NOMO-1 treated with dmso at 0.1 percent for 144 hours (cell line): ENCODE results near the gene MBD2.
"Not testable (repeated sequence)": the region's sequence is repeated elsewhere in the genome, so short reads cannot be mapped to it uniquely, and the experiment has no call there.

Source experiments
- DNase-seq: peaks from one replicate; lab custom pipeline; 2025; ENCODE audit not compliant: unreplicated experiment; lab: John Stamatoyannopoulos, UW

MBD2 gene

DNA sequence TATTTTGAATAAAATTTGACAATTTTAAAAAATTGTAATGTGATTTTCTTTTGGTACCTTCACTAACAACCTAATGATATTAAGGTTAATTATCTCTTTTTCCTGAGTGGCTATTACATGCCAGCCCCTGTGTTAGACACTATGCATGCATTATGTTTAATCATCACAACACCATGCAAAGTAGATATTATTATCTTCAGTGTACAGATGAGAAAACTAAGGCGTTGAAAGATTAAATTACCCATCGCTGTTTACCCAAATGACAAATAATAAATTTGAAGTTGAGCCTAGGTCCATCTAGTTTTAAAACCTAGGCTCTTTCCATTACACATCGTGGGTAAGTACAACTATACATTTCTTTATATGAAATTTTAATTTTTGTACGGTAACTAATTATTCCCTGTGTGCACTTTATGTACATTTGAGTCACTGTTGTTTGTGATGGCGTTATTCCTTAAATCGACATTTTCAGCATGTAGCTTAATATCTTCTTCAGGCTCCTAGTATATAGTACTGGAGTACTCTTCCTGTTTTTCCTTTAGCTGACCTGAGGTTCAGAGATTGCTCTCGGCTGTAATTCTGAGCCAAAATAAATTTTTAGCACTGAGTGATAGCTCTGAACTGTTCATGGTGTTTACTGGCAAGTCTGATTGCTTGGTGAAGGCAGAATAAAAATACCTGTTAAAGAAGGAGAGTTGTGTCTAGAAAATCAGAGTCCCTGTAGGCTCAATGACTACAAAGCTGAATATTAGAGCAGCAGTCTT, 13.9 kb upstream of the MBD2 start:
- DNase-seq = no peak

DNA sequence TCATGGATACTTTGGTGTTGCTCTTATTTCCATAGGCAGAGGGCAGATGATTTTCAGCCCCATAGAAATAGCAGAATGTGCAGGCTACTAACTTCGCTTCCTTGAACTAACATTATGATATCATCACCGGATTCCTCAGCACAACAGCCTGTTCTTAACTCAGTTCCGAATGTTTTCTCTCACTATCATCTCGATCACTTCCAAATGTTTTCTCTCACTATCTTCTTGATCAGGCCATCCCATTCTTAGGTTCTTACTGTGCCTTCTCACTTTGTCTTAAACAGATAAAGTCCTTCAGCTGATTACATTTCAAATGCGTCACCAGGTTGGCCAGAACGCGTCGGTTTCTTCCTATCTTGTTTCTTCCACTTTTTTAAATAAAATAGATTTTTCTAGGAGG, 11.4 kb upstream of the MBD2 start:
- no peak for DNase-seq

DNA sequence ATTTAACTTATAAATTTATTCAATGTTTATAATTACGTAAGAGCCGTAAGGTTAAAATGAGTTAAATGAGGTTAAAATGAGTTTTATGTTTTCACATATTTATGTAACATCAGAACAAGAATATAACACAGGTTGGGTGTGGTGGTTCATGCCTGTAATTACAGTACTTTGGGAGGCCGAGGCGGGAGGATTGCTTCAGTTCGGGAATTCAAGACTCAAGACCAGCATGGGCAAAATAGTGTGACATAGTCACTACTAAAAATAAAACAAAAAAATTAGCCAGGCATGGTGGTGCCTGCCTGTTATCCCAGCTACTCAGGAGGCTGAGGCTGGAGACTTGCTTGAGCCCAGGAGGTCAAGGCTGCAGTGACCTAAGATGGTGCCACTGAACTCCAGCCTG, 9.3 kb upstream of the MBD2 start:
- no peak for DNase-seq

DNA sequence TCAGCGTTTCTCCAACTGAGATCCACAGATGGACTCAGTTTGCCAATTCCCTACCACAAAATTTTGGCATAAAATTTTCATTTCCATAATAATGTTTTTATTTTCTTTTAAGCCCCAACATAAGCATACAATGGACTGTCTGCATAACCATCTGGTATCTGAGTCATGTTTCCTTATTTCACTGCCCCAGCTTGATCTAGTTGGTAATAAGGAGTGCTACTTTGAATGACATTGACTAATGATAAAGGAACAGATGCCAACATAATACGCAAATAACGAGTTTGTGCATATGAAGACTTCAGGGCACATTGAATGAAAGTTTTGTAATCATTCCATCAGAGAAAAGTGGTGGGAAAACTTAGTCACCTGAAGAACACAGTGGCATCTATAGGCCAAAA, 8.8 kb upstream of the MBD2 start:
- DNase-seq = no peak

DNA sequence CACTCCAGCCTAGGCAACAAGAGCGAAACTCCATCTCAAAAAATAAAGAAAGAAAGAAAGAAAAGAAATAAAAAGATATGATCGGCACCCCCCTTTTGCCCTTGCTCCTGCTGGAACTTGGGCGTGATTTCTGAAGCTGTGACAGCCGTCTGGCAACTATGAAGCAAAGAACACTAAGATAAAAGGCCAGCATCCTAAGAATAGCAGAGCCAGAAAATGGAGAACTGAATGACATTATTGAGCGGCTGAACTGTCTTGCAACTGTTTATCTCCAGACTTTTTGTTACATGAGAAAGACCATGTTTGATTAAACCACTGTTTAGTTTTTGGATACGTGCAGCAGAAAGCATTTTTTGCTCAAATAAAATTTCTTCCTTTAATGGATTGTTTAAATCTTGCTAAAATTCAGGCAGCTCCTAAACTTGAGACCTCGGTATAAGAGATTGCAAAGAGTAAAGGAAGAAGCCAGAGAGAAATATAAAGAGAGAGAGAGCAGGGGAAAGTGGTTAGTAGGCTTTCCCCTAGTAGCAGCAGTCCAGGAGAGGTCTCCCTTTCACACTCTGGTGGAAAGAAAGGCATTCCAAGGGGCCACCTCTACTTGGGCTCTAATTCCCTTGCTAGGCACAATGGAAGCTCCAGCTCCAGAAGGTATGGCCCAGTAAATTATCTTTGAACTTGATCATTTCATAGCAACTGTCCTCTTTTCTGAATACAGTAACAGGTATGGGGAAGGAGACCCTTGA, 8.2 kb upstream of the MBD2 start:
- no peak for DNase-seq

DNA sequence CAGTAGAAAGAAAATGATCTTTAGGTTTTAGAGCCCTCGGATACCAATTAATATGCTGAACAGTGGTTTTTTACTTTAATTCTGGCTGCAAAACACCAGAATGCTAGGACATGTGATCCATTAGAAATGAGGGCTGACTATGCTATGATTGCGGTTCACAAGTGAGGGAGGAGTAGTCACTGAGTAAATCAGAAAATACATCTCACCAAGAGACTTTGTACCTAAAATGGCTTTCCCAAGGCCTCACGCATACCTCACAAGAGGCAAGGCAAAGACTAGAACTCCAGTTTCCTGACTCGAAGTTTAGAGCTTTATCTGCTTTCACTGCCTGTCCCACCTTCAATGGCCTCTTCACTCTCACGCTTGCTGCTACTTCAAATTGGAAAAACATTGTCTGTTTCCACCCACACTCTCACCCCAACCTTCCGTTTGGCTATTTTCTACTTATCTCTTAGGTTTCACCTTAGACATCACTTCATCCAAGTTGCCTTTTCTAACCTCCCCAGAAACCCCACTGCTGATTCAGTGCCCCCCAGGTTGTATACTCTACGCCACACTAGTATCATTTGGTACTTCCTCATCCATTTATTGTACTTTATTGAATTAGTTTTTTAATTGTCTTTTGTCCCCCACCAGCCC, 5.1 kb upstream of the MBD2 start:
- no peak for DNase-seq

DNA sequence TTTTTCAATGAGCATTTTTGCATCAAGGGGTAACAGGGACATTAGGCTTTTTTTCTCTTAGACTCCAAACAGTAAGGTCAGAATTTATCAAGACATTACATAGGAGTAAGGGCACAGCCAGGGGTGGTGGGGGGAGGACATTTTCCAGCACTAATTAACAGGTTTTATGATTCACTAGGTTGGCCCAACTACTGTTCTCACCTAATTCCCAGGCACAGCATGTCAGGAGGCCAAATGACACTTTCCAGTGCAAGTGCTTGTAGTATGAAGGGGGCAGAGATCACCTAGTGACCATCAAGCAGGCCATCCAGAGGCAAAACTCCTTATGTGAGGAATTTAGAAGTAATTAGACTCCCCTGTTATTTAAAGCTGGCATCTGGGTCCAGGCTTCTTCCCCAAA, 3.9 kb upstream of the MBD2 start:
- DNase-seq = no peak

DNA sequence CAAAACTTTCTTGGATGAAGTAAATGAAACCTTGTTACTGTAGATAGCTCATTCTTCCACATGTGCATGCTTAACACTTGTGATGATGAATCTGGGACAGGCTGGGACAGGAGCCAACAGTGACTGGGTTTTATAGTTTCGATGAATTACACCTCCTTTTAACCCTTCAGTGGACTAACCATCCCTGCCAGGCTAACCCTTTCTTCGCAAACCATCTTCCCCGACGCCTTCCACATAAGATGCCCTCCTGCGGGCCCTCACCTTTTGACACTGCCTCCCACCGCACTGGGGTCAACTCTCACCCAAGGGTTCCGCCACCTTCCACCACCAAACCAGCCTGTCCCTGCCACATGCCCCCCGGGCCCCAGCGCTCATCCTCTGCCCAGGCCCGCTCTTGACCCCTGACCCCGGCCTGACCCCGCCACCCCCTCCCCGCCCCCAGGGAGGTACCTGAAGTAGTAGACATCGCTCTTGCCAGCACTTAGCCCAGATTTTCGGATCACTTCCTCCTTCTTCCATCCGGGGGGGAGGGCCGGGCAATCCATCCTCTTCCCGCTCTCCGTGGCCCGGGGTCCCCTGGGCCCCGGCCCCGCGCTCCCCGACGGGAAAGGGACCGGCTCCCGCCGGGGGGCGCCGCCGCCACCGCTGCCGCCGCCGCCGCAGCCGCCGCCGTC, 764 bp downstream of the MBD2 start:
- peak; percentile 28 for DNase-seq

DNA sequence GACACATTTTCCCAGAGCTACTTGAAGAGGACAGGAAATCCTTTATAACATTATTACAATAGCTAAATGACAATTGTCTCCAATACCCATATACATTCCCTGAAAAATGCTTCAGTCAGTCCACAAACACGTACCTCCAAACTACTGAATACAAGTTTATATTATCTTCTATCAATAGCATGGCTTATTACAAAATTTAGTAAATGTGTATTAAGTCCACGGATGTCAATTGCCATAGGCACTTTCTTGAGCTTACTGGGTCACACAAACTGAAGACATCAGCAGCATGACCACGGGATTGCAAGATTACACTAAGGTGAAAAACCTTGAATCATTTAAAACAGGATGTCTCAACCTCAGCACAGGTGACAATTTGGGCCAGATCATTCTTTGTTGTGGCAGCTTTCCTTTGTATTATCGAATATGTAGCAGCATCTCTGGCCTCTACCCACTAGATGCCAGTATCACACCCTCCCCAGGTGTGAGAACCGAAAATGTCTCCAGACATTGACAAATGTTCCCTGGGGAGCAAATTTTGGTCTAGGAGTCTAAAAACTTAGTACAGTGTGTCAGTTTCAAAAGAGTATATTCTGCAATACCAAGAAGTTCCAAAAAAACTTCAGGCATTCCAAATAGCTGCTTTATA, 1.4 kb downstream of the MBD2 start:
- no peak for DNase-seq

DNA sequence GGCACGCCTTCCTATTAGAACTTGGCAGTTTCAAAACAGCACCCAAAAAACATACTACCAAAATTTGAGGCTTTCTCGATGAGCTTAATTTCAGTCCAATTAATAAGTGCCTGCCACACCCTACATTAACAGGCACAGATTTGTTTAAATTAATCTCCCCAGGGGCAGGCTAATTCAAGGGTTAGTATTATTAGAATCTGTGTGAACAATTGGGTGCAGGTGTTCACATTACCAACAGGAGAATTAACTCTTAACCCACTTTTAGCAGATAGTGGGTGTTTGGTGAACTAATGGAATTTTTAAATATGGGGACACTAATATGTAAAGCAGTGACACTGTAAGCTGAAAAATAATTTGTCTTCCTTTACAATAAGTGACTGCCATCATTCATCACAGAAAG, 4.1 kb downstream of the MBD2 start:
- no peak for DNase-seq

DNA sequence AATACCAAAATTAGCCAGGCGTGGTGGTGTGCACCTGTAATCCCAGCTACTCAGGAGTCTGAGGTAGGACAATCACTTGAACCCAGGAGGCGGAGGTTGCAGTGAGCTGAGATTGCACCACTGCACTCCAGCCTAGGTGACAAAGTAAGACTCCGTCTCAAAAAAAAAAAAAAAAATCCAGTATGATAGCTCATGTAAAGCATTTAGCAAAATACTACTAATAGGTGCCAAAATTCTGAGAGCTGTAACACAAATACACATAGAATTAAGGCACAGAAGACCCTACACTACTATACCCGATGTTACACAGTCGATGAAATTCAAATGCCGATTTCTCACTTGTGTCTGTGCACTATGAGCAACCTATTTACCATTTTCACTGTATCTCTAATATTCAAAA, 5.7 kb downstream of the MBD2 start:
- DNase-seq = not testable (repeated sequence)

DNA sequence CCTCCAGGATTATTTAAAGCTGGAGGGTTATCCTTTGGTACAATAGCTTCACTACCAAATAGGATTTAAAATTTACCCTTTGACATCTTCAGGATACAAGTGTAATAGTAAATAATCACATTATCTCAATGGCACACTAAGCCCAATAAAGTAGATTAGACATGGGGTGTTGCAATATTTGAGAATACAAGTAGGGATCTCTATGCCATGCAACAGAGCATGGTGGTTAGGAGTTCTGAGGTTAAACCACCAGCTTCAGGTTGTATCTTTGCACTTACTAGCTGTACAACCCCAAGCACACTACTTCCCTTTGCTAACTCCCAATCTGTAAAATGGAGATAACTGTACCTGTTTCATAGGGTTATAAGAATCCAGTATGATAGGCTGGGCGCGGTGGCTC, 6.2 kb downstream of the MBD2 start:
- no peak for DNase-seq

DNA sequence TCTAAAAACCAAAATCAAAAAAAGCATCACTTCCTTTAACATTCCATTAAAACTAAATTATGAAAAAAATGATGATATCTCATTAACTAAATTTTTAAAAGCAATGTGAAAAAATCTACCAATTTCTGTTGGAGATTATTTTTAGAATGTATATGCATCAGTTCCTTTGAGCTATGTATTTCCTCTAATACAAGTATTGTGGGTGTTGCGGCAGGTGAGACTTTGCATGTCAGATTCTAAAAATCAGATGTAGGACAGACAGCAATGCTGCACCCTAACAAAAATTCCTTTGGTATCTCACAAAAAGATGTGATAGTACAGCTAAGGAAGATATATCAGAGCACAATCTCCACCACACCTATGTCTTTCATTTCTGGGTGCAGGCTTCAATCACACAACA, 6.8 kb downstream of the MBD2 start:
- no peak for DNase-seq

DNA sequence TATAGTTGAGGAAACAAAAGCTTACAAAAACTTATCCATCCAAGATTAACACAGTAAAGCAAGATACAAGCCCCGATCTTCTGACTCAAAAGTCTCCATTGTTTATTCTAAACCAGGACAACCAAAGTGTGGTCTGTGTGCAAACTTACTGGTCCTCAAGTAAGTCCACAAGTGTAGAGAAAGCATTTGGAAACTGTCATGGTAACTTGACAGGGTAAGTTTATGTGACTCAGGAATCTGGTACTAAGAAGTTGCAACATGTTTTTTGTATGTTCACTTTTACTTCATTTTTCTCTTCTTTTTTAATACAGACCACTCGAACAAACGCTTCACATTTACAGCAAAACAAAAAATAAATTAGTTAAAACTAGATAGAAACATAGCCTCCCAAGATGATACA, 9.4 kb downstream of the MBD2 start:
- no peak for DNase-seq

DNA sequence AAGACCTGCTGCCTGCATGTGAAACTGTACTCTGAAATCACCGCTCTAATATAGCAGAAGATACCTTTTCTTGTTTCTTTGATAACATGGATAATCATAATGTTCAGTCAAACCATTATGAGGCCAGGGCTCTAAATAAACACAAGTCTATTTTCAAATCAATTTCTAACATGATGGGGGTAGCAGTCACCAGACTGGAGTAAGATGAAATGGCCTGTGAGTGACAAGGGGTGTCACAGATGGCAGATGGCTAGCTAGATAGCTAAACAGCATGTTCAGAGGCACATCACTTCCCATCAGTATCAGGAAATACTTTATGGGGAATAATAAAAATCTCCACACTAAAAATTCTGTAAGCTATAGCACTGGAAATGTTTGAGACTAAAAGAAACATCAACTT, 14.0 kb downstream of the MBD2 start:
- DNase-seq = no peak

DNA sequence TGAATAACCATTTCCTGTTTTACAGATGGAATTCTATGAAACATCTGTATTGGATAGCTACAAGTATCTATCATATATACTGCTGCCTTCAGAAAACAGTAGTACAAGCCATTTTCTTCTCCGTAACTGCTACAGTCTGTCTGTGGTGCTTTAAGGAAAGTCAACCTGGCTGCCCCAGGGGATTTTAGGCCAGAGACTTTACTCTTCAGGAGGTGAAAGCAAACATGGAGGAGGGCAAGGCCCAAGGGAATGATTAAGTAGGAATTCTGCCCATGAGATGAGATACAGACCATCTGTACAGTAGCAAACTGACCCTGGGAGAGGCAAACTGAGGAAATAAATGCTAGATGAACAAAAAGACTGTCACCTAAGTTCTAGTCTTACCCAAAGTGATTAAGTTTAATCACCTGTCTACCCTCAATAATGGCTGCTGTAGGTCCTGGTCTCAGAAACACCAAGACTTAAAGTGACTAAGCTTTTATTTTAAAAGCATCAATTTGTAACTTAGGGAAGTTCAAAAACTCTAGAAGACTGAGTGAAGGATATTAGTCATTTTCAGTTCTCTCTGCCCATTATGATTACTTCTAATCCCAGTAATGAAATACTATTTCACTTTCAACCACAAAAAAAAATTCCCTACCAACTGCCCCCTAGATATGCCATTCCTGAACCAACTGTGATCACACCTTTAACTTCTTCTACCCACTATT, 14.8 kb downstream of the MBD2 start:
- DNase-seq = no peak

DNA sequence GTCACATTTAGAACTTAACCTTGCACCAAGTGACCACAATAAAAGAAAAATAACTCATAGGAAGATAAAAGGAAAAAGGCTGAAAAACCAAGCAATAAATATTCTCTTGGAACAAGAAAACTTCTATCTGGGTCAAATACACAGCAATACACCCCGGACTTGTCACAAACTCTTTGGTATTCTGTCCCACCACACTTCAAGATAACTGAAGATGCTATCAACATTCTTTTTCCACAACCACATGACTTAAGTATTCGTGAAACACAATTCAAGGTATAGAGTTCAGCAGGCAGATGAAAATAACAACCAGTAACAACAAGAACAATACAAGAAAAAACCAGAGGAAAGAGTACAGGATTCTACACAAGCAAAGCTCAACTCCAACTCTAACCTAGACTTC, 18.0 kb downstream of the MBD2 start:
- DNase-seq = no peak

DNA sequence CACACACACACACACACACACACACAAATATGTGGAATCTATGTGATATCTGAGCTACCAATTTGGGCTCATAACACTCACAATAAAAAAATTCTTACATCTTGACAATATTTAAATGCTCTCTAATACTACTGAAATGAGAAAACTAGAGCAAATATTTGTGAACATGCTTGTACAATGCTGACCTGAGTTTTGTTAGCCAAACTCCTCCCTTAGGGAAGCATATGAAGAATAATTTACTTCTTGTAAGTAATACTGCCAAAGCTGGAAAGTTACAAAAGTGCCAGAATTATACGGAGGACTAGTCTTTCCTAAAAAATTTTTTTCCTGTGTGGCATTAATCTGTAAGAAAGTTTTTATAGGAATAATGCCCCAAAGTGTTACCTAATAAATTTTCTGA, 18.5 kb downstream of the MBD2 start:
- no peak for DNase-seq

DNA sequence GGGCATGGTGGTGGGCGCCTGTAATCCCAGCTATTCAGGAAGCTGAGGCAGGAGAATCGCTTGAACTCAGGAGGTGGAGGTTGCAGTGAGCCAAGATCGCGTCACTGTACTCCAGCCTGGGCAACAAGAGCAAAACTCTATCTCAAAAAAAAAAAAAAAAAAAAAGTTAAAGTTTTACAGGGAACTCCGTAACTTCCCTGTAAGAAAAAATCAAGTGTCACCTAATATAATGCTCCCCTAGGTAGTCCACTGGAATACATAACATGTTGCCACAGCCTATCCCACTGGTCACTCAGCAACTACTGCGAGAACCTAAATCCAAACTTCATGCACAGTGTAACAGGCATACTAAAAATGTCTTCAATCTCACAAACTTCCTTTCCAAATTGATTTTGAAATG, 19.0 kb downstream of the MBD2 start:
- DNase-seq = not testable (repeated sequence)

DNA sequence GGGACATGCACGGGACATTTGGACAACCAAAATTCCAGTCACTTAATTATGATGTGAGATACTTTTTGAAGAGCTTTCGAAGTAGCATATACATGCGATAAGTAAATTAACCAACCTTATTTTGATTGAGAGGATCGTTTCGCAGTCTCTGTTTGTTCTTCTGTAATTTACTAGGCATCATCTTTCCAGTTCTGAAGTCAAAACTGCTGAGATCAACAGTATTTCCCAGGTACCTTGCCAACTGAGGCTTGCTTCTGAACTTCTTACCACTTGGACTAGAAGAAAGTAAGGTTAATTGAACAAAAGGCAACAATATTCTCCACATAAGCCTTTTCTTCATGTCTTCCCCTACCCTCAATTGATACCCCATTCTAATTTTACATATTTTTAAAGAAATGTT, 19.6 kb downstream of the MBD2 start:
- DNase-seq = no peak

DNA sequence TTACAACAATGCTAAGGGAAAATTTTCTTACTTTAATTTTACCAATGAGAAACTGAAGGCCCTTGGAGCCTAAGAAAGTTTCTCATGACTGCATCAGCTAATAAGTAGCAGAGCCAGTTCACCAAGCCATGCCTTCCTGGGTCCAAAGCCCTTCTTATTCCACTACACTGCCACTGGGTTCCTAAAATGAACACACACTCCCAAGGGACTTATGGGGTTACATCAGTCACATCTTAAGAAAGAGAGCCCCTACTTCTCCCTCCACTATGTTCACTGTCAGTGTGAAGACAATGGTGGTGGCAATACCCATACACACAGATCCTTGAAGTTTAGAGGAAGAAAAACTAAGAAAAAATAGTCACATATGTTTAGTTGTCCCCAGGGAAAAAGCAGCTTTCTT, 20.6 kb downstream of the MBD2 start:
- no peak for DNase-seq
